Right atrium auricular region (tissue), 2 donors: ENCODE data around the gene CAMTA1. TPM values are rescaled to one million over a fixed set of nuclear protein-coding genes. Genes with fewer than 3 reads are reported as not detected.

Source experiments
- DNase-seq: peaks from one replicate; pipeline ENCODE4 v3.0.0-alpha.2; 2019; ENCODE audit warnings: low spot score
- H3K27ac ChIP-seq, 2 donors: fragments of 200-600 bp; sonication (generic); 1 replicate in 1 of 2; 2 replicates in 1 of 2; pipeline ENCODE4 v1.5.1; 2016 to 2019
- H3K27me3 ChIP-seq, 2 donors: fragments of 200-600 bp; sonication (generic); one replicate each; pipeline versions ENCODE4 v1.5.1 to v1.6.0; 2017 to 2019
- H3K36me3 ChIP-seq: fragments of 200-600 bp; sonication (generic); one replicate; pipeline ENCODE4 v1.5.1; 2016
- H3K4me1 ChIP-seq, 2 donors: fragments of 200-600 bp; sonication (generic); one replicate each; pipeline versions ENCODE4 v1.5.1 to v1.6.0; 2017 to 2019
- H3K4me3 ChIP-seq, 2 donors: fragments of 200-600 bp; sonication (generic); 1 replicate in 1 of 2; 2 replicates in 1 of 2; pipeline ENCODE4 v1.5.1; 2017 to 2019; ENCODE audit warnings: mild to moderate bottlenecking in 1 of 2, moderate library complexity in 1 of 2
- H3K9me3 ChIP-seq, 2 donors: fragments of 200-600 bp; sonication (generic); one replicate each; pipeline ENCODE4 v1.5.1; 2019
- CTCF ChIP-seq, 2 donors: fragments of 200-600 bp; sonication (generic); IDR thresholded peaks; one replicate each; pipeline ENCODE4 v1.5.1; 2019; ENCODE audit warnings: antibody characterized with exemption in 2 of 2
- total RNA-seq, 2 donors: library from RNA; depleted of rRNA; stranded (reverse); fragments of >200 nt; gene quantifications; one replicate each; pipeline ENCODE4 v1.1.0, GENCODE V29; 2016

Gene CAMTA1
- total RNA-seq, 2 donors from 2014 or later, result 132 to 190 TPM

- Histone ChIP-seq H3K36me3 (no peaks in the 10 kb centered on the region), H3K4me1 (no peaks in the 10 kb centered on the region), H3K4me3 (no peak overlapping the region), H3K27ac (no peak overlapping the region), H3K27me3 (no peaks in the 10 kb centered on the region), H3K9me3 (no peaks in the 10 kb centered on the region)
- no peak for DNase-seq
- TF ChIP-seq CTCF (IDR thresholded peaks at IDR 0.05), result no peak
These were observed 239.8 kb downstream of the CAMTA1 start for GRCh38 chr1:7025013-7025412.

GRCh38 chr1:7026169-7026568 lies 240.9 kb downstream of the CAMTA1 start:
- no peaks in the 10 kb centered on the region for H3K9me3 ChIP-seq
- no peaks in the 10 kb centered on the region for H3K4me1 ChIP-seq
- no peaks in the 10 kb centered on the region for H3K27me3 ChIP-seq
- TF ChIP-seq CTCF (IDR thresholded peaks at IDR 0.05), result no peak
- H3K4me3 ChIP-seq, result no peak overlapping the region
- no peak overlapping the region for H3K27ac ChIP-seq
- no peak for DNase-seq
- no peaks in the 10 kb centered on the region for H3K36me3 ChIP-seq

- DNase-seq, result no peak
- no peaks in the 10 kb centered on the region for H3K27me3 ChIP-seq
- H3K4me3 ChIP-seq, result no peak overlapping the region
- H3K9me3 ChIP-seq, result peaks cover 0 to 10% of the 10 kb centered on the region in 2 donors
- H3K4me1 ChIP-seq, result no peaks in the 10 kb centered on the region
- H3K36me3 ChIP-seq, result no peaks in the 10 kb centered on the region
- H3K27ac ChIP-seq, result no peak overlapping the region
- no peak for TF ChIP-seq CTCF (IDR thresholded peaks at IDR 0.05)
These were observed 247.7 kb downstream of the CAMTA1 start for GRCh38 chr1:7032992-7033391.

GRCh38 chr1:7036386-7036785 lies 251.1 kb downstream of the CAMTA1 start:
- no peaks in the 10 kb centered on the region for H3K4me1 ChIP-seq
- no peak overlapping the region for H3K27ac ChIP-seq
- no peaks in the 10 kb centered on the region for H3K36me3 ChIP-seq
- TF ChIP-seq CTCF (IDR thresholded peaks at IDR 0.05), result no peak
- no peak for DNase-seq
- no peaks in the 10 kb centered on the region for H3K27me3 ChIP-seq
- peaks cover 0 to 10% of the 10 kb centered on the region in 2 donors for H3K9me3 ChIP-seq
- no peak overlapping the region for H3K4me3 ChIP-seq

- Histone ChIP-seq H3K9me3 (no peaks in the 10 kb centered on the region), H3K27ac (no peak overlapping the region), H3K4me1 (no peaks in the 10 kb centered on the region), H3K4me3 (no peak overlapping the region), H3K36me3 (no peaks in the 10 kb centered on the region), H3K27me3 (no peaks in the 10 kb centered on the region)
- no peak for DNase-seq
- no peak for TF ChIP-seq CTCF (IDR thresholded peaks at IDR 0.05)
These were observed 254.5 kb downstream of the CAMTA1 start for GRCh38 chr1:7039590-7040220.
